A673 (cell line): Measurements from ENCODE around the gene ARHGAP21. TPM values are rescaled to one million over a fixed set of nuclear protein-coding genes. Genes with fewer than 3 reads are reported as not detected.

Source experiments
- BruUV-seq: library from RNA; stranded (reverse); fragments of 400-500 nt; replicated peaks from 2 replicates; lab custom pipeline; 2021; lab: Mats Ljungman, UMichigan
- CTCF ChIA-PET: fragments of 300-600 bp; sonication (Branson Sonifier 250); formaldehyde crosslinking; loops from one replicate; lab custom pipeline; 2022; ENCODE audit warnings: antibody characterized with exemption; lab: Charles Lee
- POLR2A ChIA-PET: fragments of 300-600 bp; sonication (Branson Sonifier 250); formaldehyde crosslinking; loops from one replicate; lab custom pipeline; 2022; ENCODE audit warnings: antibody characterized with exemption; ENCODE audit not compliant: low non-redundant PET; lab: Charles Lee
- DNase-seq: peaks from one replicate; pipeline ENCODE4 v3.0.0-alpha.2; 2015; ENCODE audit warnings: low spot score
- H3K27ac ChIP-seq: fragments of 200-600 bp; sonication (generic); 2 replicates; pipeline ENCODE4 v1.5.1; 2016; ENCODE audit warnings: mixed run types, low read depth, mild to moderate bottlenecking, mixed read lengths, antibody characterized with exemption, low read length; ENCODE audit not compliant: poor library complexity, severe bottlenecking
- H3K27me3 ChIP-seq: fragments of 200-600 bp; sonication (generic); replicated peaks from 2 replicates; pipeline ENCODE4 v1.6.1; 2017; ENCODE audit warnings: mixed run types, low read depth, mild to moderate bottlenecking, mixed read lengths, antibody characterized with exemption, low read length; ENCODE audit not compliant: insufficient read depth, poor library complexity
- H3K36me3 ChIP-seq: fragments of 200-600 bp; sonication (generic); 2 replicates; pipeline ENCODE4 v1.6.1; 2016; ENCODE audit warnings: mixed run types, mild to moderate bottlenecking, mixed read lengths, antibody characterized with exemption, low read length; ENCODE audit not compliant: insufficient read depth, poor library complexity, severe bottlenecking
- H3K4me1 ChIP-seq: fragments of 200-600 bp; sonication (generic); 2 replicates; pipeline ENCODE4 v1.6.1; 2017; ENCODE audit warnings: mixed run types, mild to moderate bottlenecking, mixed read lengths, antibody characterized with exemption, low read length; ENCODE audit not compliant: insufficient read depth, poor library complexity, severe bottlenecking
- H3K4me3 ChIP-seq: fragments of 200-600 bp; sonication (generic); 2 replicates; pipeline ENCODE4 v1.5.1; 2016; ENCODE audit warnings: low read depth, mixed run types, mild to moderate bottlenecking, mixed read lengths, low read length; ENCODE audit not compliant: poor library complexity, severe bottlenecking
- H3K9me3 ChIP-seq: fragments of 200-600 bp; sonication (generic); 2 replicates; pipeline ENCODE4 v1.6.1; 2016; ENCODE audit warnings: mixed run types, low read depth, mild to moderate bottlenecking, mixed read lengths, antibody characterized with exemption, low read length; ENCODE audit not compliant: poor library complexity, severe bottlenecking
- EZH2 ChIP-seq: fragments of 200-600 bp; sonication (generic); IDR thresholded peaks from 2 replicates; pipeline ENCODE4 v1.6.1; 2017; ENCODE audit warnings: borderline replicate concordance, low read depth, mild to moderate bottlenecking, mixed read lengths, antibody characterized with exemption, low read length; ENCODE audit not compliant: poor library complexity, severe bottlenecking
- intact Hi-C: fragments of 100-400 bp; cut with micrococcal nuclease; formaldehyde crosslinking; loops from one replicate; pipeline ENCODE4 v1.10.0; 2022; ENCODE audit not compliant: unreplicated experiment
- total RNA-seq: library from RNA; stranded (reverse); gene quantifications from 2 replicates; pipeline ENCODE4 v1.2.3, GENCODE V29; 2021
- TF ChIP-seq, protein P1 (sequence below): fragments of 300-800, 200-600 bp; sonication (generic); conservative IDR thresholded peaks from 2 replicates; pipeline ENCODE4 v1.5.1; 2017; ENCODE audit warnings: low read depth, mild to moderate bottlenecking, antibody characterized with exemption, low read length, moderate library complexity, mixed read lengths

The ARHGAP21 gene
- total RNA-seq, 1 experiment from 2014 or later: 68.6 TPM

GRCh38 chr10:24651923-24652322, 71.8 kb downstream of the ARHGAP21 start:
- H3K4me1 ChIP-seq: no peaks in the 10 kb centered on the region
- intact Hi-C loops: no loop called here
- ChIA-PET POLR2A (no interaction called here), CTCF (no interaction called here)
- no peak for TF ChIP-seq EZH2
- TF ChIP-seq, protein P1, sequence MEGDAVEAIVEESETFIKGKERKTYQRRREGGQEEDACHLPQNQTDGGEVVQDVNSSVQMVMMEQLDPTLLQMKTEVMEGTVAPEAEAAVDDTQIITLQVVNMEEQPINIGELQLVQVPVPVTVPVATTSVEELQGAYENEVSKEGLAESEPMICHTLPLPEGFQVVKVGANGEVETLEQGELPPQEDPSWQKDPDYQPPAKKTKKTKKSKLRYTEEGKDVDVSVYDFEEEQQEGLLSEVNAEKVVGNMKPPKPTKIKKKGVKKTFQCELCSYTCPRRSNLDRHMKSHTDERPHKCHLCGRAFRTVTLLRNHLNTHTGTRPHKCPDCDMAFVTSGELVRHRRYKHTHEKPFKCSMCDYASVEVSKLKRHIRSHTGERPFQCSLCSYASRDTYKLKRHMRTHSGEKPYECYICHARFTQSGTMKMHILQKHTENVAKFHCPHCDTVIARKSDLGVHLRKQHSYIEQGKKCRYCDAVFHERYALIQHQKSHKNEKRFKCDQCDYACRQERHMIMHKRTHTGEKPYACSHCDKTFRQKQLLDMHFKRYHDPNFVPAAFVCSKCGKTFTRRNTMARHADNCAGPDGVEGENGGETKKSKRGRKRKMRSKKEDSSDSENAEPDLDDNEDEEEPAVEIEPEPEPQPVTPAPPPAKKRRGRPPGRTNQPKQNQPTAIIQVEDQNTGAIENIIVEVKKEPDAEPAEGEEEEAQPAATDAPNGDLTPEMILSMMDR: no peak
- no peak overlapping the region for H3K27ac ChIP-seq
- H3K36me3 ChIP-seq: no peaks in the 10 kb centered on the region
- H3K9me3 ChIP-seq: no peaks in the 10 kb centered on the region
- H3K27me3 ChIP-seq: no peaks in the 10 kb centered on the region
- H3K4me3 ChIP-seq: no peak overlapping the region
- BruUV-seq: no TSS peak
- no peak for DNase-seq

- POLR2A ChIA-PET: no interaction called here
- no peak overlapping the region for H3K4me3 ChIP-seq
- DNase-seq: no peak
Observed at GRCh38 chr10:24650669-24651391, 72.9 kb downstream of the ARHGAP21 start.

GRCh38 chr10:24645784-24646183, 77.9 kb downstream of the ARHGAP21 start:
- POLR2A ChIA-PET: interaction anchor here (0.5 kb wide), 1 partner anchor 124 kb away, joined by 4 read pairs; no protein-coding TSS in a partner anchor
- no peak for TF ChIP-seq EZH2

More at GRCh38 chr10:24650669-24651391, 72.9 kb downstream of the ARHGAP21 start:
- Histone ChIP-seq H3K27me3 (no peaks in the 10 kb centered on the region), H3K9me3 (no peaks in the 10 kb centered on the region), H3K4me1 (no peaks in the 10 kb centered on the region), H3K36me3 (no peaks in the 10 kb centered on the region), H3K27ac (no peak overlapping the region)
- BruUV-seq: no TSS peak
- CTCF ChIA-PET: no interaction called here
- intact Hi-C loops: no loop called here
- TF ChIP-seq EZH2: no peak
- TF ChIP-seq, protein P1: no peak

GRCh38 chr10:24645022-24645421, 78.7 kb downstream of the ARHGAP21 start:
- H3K4me1 ChIP-seq: no peaks in the 10 kb centered on the region
- no peak overlapping the region for H3K27ac ChIP-seq
- CTCF ChIA-PET: no interaction called here
- TF ChIP-seq, protein P1: no peak
- TF ChIP-seq EZH2: no peak
- H3K4me3 ChIP-seq: no peak overlapping the region
- no peak for DNase-seq
- intact Hi-C loops: no loop called here
- H3K36me3 ChIP-seq: no peaks in the 10 kb centered on the region
- BruUV-seq: no TSS peak
- H3K9me3 ChIP-seq: no peaks in the 10 kb centered on the region
- POLR2A ChIA-PET: no interaction called here
- no peaks in the 10 kb centered on the region for H3K27me3 ChIP-seq

More at GRCh38 chr10:24645784-24646183, 77.9 kb downstream of the ARHGAP21 start:
- BruUV-seq: no TSS peak
- intact Hi-C loops: no loop called here
- no peak for DNase-seq
- Histone ChIP-seq H3K27me3 (no peaks in the 10 kb centered on the region), H3K4me1 (no peaks in the 10 kb centered on the region), H3K9me3 (no peaks in the 10 kb centered on the region), H3K36me3 (no peaks in the 10 kb centered on the region), H3K27ac (no peak overlapping the region), H3K4me3 (no peak overlapping the region)
- CTCF ChIA-PET: no interaction called here
